IPS DF 4.7 (cell line): ENCODE data around the gene SRGAP1.

Source experiments
- DNase-seq: peaks from one replicate; pipeline ENCODE4 v3.0.0-alpha.2; 2013; ENCODE audit warnings: low spot score; ENCODE audit errors: extremely low read depth

SRGAP1 gene

DNA sequence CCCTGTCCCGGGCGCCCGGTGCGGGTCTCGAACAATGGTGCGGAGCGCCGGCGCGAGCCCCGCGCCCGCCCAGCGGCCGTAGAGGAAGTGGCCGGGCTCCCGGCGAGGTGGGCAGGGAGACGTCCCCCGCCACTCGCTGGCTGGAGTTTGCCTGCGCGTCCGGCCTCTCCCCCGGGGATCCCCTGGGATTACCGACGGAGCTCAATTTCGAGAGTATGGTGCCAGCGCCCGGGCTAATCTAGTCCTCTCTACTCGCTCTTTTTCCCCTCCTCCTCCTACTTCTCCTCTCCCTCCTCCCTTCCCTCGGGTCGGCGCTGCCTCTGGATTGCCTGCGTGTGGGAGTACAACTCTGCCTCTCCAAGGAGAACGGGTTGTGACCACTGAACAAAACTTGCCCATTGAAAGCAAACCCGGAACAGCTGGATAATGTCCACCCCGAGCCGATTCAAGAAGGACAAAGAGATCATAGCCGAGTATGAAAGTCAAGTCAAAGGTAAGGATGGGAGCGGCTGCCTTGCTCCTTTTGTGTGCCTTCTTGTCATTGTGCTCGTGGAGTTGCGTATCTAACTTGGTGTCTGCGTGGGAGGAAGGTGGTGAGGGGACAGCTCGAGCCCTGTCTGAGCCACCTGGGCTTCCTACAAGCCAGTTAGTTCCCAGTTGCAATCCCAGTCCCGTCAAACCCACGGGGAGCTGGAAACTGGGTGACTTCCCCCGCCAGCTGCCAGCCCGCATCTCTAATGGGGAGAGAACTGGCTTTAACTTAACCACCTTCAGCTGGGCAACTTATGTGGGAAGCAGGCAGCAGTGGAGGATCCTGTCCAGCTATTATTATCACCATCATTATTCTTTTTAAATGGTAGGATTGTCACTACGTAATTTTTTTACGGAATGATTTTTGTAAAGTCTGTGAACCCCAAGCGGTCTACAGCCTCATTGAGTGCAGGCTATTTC lies at the start of gene SRGAP1:
Gene SRGAP1, plus strand, starts transcription at position 310 of the 951 bp plus-strand sequence. Its CDS starts 117 bp downstream, at position 427.
- DNase-seq: no peak

DNA sequence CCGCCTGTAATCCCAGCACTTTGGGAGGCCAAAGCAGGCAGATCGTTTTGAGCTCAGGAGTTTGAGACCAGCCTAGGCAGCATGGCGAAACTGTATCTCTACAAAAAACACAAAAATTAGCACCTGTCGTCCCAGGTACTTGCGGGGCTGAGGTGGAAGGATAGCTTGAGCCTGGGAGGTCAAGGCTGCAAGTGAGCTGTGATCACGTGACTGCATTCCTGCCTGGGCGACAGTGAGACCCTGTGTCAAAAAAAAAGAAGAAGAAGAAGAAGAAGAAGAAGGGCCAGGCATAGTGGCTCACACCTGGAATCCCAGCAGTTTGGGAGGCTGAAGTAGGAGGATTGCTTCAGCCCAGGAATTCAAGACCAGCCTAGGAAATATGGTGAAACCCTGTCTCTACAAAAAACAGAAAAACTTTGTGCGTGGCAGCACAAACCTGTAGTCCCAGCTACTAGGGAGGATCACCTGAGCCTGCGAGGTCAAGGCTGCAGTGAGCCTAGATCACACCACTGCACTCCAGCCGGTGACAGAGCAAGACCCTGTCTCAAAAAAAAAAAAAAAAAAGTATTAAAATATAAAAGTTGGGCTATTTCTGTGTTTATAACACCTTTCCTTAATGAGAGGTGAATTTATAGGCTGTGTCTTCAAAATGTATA lies 49.3 kb upstream of the SRGAP1 start:
- DNase-seq: peak; percentile 11

- no peak for DNase-seq
Measured at GRCh38 chr12:63795944-63796343, 48.6 kb upstream of the SRGAP1 start.

- DNase-seq: no peak
Measured at GRCh38 chr12:63802012-63802608, 42.4 kb upstream of the SRGAP1 start.

GRCh38 chr12:63804746-63805145 lies 39.8 kb upstream of the SRGAP1 start:
- DNase-seq: no peak

DNA sequence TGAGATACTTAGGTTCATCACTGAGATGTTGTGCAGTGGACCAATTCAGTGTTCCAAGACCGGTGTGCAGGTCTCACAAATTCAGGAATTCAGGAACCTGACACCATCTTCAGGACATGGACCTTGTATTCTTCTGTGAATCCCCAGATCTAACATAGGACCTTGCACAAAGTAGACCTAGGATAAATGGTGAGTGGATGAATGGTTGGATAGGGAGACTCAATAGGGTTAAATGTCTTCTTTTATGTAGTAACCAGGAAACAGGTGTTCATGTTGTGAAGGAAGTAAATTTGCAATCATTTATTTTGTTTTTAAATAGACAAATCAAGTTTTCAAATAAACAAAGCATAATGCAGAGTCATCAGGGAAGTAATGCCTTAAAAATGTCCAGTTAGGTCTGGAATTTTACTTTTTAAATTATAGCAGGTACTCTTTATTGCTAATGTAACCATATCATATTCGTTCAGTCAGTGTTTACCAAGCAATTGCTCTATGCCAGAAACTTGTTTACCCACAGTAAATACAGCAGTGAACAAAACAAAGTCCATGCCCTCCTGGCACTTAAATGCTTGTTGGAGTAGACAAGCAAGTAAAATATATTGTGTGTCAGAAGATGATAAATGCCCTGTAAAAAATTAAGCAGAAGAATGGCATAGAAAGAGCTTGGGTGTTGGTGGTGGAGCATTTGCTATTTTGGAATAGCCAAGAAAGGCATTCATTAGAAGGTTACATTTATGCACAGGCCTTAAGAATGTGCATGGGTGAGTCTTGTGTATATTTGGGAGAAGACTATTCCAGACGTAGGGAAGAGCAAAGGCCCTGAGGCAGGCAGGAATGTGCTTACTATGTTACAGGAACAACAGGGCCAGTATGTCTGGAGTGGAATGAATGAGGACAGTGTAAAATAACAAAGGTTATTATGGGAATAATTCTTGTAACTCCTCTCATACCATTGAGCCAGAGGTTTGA lies 38.5 kb upstream of the SRGAP1 start:
- DNase-seq: no peak

DNA sequence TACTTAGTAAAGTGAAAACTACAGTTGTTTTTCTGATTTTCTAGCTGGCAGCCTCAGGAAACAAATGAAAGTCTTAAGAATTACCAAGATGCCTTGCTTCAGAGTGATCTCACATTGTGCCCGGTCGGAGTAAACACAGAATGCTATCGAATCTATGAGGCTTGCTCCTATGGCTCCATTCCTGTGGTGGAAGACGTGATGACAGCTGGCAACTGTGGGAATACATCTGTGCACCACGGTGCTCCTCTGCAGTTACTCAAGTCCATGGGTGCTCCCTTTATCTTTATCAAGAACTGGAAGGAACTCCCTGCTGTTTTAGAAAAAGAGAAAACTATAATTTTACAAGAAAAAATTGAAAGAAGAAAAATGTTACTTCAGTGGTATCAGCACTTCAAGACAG lies 35.9 kb upstream of the SRGAP1 start:
- no peak for DNase-seq

DNA sequence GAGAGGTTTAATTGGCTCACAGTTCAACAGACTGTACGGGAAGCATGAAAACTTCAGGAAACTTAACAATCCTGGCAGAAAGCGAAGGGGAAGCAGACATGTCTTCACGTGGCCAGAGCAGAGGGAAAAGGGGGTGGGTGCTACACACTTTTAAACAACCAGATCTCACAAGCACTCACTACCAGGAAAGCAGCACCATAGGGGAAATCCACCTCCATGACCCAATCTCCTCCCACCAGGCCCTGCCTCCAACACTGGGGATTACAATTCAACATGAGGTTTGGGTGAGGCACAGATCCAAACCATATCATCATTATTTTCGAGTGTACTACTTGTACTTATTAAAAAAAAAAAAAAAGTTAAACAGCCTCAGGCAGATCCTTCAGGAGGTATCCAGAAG lies 34.9 kb upstream of the SRGAP1 start:
- DNase-seq: no peak

DNA sequence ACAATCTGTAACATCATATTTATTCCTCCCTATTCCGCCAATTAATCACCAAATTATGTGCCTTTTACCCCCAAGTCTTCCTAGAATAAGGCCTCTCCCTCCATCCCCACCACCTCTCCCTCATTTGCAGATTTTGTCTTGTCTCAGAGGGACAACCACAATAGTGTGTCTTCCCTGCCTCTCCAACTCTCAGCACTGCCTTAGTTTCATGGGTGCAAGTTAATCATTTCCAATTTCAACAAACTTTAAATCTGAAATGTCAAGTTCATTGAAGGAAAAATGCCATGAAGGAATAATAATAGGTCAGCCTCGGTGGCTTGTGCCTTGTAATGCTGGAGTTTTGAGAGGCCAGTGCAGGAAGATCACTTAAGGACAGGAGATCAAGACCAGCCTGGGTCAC lies 33.2 kb upstream of the SRGAP1 start:
- DNase-seq: no peak

GRCh38 chr12:63811755-63812154 lies 32.7 kb upstream of the SRGAP1 start:
- no peak for DNase-seq

- no peak for DNase-seq
Measured at GRCh38 chr12:63814146-63814772, 30.2 kb upstream of the SRGAP1 start.

DNA sequence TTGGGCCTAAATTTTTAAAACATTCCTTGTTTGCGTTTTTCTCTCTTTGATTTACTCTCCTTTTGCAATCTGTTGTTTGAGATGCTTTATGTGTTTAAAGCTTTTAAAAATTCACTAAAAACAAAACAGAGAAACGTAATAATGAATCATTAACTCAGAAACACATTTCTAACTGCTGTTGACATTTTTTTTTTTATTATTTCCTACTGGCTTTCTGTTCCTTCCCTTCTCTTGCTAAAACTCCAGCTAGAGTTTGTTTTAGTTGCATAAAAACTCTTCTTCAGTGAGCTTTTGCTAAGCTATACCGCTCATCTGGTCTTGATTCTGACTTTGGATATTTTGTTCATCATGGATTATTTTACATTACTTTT lies 29.0 kb upstream of the SRGAP1 start:
- no peak for DNase-seq

DNA sequence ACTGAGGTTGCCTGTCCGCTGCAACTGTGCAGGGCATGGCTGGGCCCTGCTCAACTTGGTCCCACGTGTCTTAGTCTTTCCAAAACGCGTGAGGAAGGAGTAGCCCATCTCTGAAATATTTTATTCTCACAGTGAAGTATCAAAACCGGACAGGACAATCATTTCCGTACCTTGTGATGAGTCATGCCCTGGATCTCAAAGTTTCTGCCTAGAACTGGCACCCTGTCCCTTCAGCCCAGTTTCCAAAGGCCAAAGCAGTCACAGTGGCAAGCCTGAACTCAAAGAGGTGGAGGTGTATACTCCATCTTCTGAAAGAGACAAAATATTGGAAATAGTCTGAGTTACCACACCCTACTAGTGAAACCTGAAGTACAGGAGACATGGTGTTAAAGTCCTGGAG lies 28.5 kb upstream of the SRGAP1 start:
- no peak for DNase-seq

- no peak for DNase-seq
Measured at GRCh38 chr12:63820427-63820826, 24.1 kb upstream of the SRGAP1 start.

GRCh38 chr12:63821781-63822251 lies 22.7 kb upstream of the SRGAP1 start:
- DNase-seq: no peak

GRCh38 chr12:63822352-63822751 lies 22.1 kb upstream of the SRGAP1 start:
- DNase-seq: no peak

- DNase-seq: no peak
Measured at GRCh38 chr12:63823040-63823439, 21.5 kb upstream of the SRGAP1 start.

- no peak for DNase-seq
Measured at GRCh38 chr12:63826006-63826585, 18.4 kb upstream of the SRGAP1 start.

GRCh38 chr12:63828867-63829266 lies 15.6 kb upstream of the SRGAP1 start:
- DNase-seq: no peak

DNA sequence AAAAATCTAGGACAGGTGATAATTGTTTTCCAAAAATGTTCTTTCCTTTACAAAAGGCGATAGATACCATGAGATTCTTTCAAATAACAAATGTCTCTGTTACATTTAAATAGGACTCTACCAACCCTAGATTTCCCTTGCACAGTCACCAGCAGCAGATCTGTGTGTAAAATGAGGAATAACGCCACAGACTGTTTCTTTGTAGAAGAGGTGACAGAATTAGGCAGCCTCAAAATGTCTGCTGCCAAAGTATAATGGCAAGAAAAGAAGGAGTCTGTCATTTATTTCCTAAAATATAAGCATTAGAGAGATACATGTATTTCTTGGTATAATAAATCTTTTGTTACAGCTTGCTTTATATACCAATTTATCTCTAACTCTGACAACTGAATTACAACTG lies 8.5 kb upstream of the SRGAP1 start:
- DNase-seq: no peak
